ENCODE data around the gene EMC8. TPM values are rescaled to one million over a fixed set of nuclear protein-coding genes. Genes with fewer than 3 reads are reported as not detected.

The EMC8 gene
- 36.2 and 41.8 TPM in 2 replicates for total RNA-seq

GRCh38 chr16:85799497-85800320 is at the start of gene EMC8, which contains the start of gene COX4I1:
TSS of gene EMC8 (minus strand) at chr16:85799544. CDS start at chr16:85799295, 249 bp downstream.
TSS of gene COX4I1 (plus strand) at chr16:85799695. CDS start at chr16:85801206, 1,511 bp downstream.
- intact Hi-C loops (cut with micrococcal nuclease) = loop anchor here (1.0 to 5.0 kb wide), 8 partner anchors 20 to 787 kb away; partner anchors contain the start of gene ZDHHC7

DNA sequence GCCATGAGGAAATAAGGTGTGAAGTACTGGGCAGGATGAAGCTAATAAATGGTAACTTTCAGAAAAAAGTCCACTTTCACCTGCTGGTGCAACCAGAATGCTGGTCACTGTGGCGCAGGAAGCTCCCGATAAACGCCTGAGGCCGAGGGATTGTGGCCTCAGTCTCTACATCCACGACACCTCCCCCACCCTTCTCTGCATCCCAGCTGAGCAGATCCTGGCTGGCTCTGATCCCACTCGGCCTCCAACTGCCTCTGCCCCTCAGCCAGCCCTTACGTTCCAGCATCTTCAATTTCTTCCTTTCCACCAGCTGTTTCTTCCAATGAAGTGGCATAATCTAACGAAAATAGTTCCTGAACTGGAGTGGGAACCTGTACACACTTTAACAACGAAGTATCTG is 49.6 kb upstream of the EMC8 start:
- intact Hi-C loops (cut with micrococcal nuclease) = no loop called here

- intact Hi-C loops (cut with micrococcal nuclease) = no loop called here
Observed at GRCh38 chr16:85847681-85848601, 48.6 kb upstream of the EMC8 start.

DNA sequence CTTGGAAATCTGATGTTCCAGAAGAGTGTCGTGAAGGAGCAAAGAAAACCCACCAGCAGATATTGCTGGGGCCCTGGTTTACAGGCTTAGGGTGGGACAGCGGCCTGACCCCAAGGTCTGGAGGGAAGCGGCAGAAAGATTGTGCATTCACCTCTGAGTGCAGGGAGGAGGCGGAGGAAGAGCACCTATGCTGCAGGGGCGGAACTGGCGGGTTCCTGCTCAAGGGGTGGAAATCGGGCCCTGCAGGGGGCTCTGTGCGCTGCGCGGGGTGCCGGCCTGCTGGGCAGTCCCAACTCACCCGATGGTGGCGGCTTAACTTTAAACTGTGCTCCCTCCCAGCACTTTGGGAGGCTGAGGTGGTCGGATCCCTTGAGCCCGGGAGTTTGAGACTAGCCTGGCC is 47.7 kb upstream of the EMC8 start:
- intact Hi-C loops (cut with micrococcal nuclease) = no loop called here

GRCh38 chr16:85846461-85846860 is 47.1 kb upstream of the EMC8 start:
- intact Hi-C loops (cut with micrococcal nuclease) = no loop called here

DNA sequence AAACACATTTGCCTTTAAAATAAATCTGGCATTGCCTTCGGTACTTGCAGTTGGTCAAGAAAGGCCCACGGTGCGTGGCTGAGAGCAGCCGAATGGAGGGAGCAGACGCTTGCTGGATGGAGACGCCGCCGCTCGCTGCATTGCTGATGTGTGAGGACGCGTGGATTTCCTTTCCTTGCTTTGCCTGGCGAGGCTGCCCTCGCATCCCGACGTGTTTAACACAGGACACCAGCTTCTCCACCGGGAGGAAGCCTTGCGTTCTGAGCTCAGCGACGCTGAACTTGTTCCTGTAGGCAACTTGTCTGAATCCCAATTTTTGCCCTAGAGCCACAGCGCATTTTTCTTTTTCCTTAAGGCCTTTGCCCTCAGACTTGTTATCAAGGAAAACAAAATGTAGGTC is 45.9 kb upstream of the EMC8 start:
- intact Hi-C loops (cut with micrococcal nuclease) = no loop called here

GRCh38 chr16:85844786-85845185 is 45.4 kb upstream of the EMC8 start:
- intact Hi-C loops (cut with micrococcal nuclease) = no loop called here

DNA sequence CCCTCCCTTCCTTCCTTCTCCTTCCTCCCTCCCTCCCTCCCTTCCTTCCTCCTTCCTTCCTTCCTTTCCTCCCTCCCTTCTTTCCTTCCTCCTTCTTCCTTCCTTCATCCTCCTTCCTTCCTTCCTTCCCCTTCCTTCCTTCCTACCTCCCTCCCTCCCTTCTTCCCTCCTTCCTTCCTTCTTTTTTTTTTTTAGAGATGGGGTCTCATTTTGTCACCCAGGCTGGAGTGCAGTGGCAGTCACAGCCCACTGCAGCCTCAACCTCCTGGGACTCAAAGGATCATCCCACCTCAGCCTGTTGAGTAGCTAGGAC is 44.8 kb upstream of the EMC8 start:
- intact Hi-C loops (cut with micrococcal nuclease) = no loop called here

DNA sequence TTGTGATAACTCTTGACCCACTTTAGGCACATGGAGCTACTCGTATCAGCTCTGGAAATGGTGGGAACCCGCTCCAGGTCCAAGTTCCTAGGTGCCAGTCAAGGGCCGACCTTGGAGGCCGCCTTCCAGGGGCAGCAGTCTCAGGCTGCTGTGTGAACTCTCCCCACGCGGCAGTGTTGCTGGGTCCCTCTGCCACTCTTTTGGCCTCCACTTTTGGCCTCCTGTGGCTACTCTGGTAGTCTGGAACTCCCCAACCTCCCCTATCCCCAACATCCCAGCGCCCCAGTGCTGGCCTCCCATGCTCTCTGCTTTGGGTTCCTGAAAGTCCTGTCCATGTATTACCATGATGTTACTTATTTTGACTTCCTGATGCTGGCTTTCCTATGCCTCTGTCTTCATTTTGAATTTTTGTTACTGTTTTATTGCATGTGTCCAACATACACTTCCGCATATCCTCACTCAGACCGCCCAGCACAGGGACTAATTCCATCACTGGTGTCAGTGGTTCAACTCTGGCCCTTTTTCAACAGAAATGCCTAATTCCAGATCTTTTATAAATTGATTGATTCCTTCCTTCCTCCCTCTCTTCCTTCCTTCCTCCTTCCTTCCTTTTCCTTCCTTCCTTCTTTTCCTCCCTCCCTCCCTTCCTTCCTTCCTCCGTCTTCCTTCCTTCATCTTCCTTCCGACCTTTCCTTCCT is 44.3 kb upstream of the EMC8 start:
- intact Hi-C loops (cut with micrococcal nuclease) = no loop called here

GRCh38 chr16:85842848-85843247 is 43.5 kb upstream of the EMC8 start:
- intact Hi-C loops (cut with micrococcal nuclease) = no loop called here

GRCh38 chr16:85842435-85842834 is 43.1 kb upstream of the EMC8 start:
- intact Hi-C loops (cut with micrococcal nuclease) = no loop called here

- intact Hi-C loops (cut with micrococcal nuclease) = no loop called here
Observed at GRCh38 chr16:85840801-85841200, 41.5 kb upstream of the EMC8 start.

DNA sequence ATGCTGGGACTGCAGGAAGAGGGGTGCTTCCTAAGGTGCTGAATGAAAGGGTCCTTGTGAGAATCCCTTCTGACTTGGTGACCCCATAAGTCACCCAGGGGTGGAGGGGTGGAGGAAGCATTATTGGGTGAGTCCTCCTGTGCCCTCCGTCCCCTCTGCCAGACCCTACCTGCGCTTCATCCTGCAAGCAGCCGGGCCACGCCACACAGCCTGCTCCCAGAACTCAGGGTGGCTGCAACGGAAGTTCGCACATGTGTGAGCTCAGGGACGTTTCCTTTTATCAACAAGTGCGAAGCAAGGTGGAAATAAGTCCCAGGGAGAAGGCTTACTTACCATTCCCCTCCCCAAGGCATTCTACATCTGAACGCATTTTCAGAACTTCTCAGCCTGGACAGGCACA is 41.1 kb upstream of the EMC8 start:
- intact Hi-C loops (cut with micrococcal nuclease) = no loop called here

DNA sequence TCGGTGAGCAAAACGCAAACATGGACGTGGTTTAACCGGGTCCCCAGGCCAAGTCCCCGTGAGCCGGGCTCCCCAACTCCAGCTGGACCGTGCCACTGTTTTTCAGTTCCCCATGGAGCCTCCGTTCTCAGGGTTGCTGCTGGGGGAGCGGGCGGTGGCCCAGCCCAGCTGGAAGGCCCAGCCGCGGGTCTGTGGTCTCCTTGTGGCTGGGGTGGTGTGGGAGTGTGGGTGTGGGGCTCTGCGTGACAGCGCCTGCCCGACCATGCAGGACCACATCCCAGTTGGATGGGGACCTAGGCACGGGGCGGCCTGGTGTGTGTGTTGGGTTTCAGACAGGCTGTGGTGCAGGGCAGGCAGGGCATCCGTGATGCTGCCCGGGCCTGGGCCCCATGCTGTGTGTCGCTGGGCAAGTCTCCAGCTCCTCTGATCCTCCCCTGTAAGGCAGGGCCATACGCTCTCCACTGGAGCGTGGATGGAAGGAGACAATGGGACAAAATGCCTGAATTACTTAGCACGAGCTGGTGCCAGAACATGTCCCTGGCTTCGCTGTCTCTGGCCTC is 40.4 kb upstream of the EMC8 start:
- intact Hi-C loops (cut with micrococcal nuclease) = loop anchor here (5.0 kb wide), 1 partner anchor 967 kb away; no protein-coding TSS in a partner anchor

GRCh38 chr16:85838876-85839585 is 39.7 kb upstream of the EMC8 start:
- intact Hi-C loops (cut with micrococcal nuclease) = loop anchor here (5.0 kb wide), 1 partner anchor 967 kb away; no protein-coding TSS in a partner anchor

- intact Hi-C loops (cut with micrococcal nuclease) = loop anchor here (5.0 kb wide), 1 partner anchor 966 kb away; no protein-coding TSS in a partner anchor
Observed at GRCh38 chr16:85838381-85838780, 39.0 kb upstream of the EMC8 start.

DNA sequence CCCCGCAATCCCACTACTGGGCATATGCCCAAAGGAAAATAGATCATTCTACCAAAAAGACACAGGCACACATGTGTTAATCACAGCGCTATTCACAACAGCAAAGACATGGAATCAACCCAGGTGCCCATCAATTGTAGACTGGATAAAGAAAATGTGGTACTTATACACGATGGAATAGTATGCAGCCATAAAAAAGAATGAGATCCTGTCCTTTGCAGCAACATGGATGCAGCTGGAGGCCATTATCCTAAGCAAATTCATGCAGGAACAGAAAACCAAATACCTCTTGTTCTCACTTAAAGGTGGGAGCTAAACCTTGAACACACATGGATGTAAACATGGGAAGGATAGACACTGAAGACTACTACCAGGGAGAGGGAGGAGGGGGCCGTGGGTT is 38.3 kb upstream of the EMC8 start:
- intact Hi-C loops (cut with micrococcal nuclease) = loop anchor here (5.0 kb wide), 1 partner anchor 965 kb away; no protein-coding TSS in a partner anchor

- intact Hi-C loops (cut with micrococcal nuclease) = loop anchor here (5.0 kb wide), 1 partner anchor 965 kb away; no protein-coding TSS in a partner anchor
Observed at GRCh38 chr16:85836706-85837582, 37.6 kb upstream of the EMC8 start.
